Kidney capillary endothelial cell (primary cell): ENCODE measurements around the gene PSMD12.
A peak's percentile ranks its signal among the peaks of the same experiment; 100 is the strongest.
"Not testable (repeated sequence)": the region's sequence is repeated elsewhere in the genome, so short reads cannot be mapped to it uniquely, and the experiment has no call there.

Source experiments
- DNase-seq: peaks from one replicate; pipeline ENCODE4 v3.0.0-alpha.2; 2018; ENCODE audit warnings: low spot score

The PSMD12 gene

GRCh38 chr17:67366193-67367157 is at the start of gene PSMD12:
Gene PSMD12 (minus strand): TSS chr17:67366577. CDS start chr17:67366519, 58 bp downstream.
- DNase-seq = peak; percentile 89

- no peak for DNase-seq
These were observed 48.9 kb upstream of the PSMD12 start for GRCh38 chr17:67415291-67415690.

- DNase-seq = no peak
These were observed 48.2 kb upstream of the PSMD12 start for GRCh38 chr17:67414559-67414958.

GRCh38 chr17:67414130-67414529 is 47.8 kb upstream of the PSMD12 start:
- DNase-seq = no peak

GRCh38 chr17:67413388-67413787 is 47.0 kb upstream of the PSMD12 start:
- no peak for DNase-seq

- no peak for DNase-seq
These were observed 46.6 kb upstream of the PSMD12 start for GRCh38 chr17:67412941-67413340.

GRCh38 chr17:67412032-67412431 is 45.7 kb upstream of the PSMD12 start:
- no peak for DNase-seq

GRCh38 chr17:67411397-67411796 is 45.0 kb upstream of the PSMD12 start:
- DNase-seq = no peak

GRCh38 chr17:67408455-67408830 is 42.1 kb upstream of the PSMD12 start:
- DNase-seq = not testable (repeated sequence)

- DNase-seq = no peak
These were observed 37.1 kb upstream of the PSMD12 start for GRCh38 chr17:67403483-67403882.

- DNase-seq = no peak
These were observed 36.7 kb upstream of the PSMD12 start for GRCh38 chr17:67403065-67403464.

- no peak for DNase-seq
These were observed 35.5 kb upstream of the PSMD12 start for GRCh38 chr17:67401598-67402504.

- DNase-seq = no peak
These were observed 34.7 kb upstream of the PSMD12 start for GRCh38 chr17:67401106-67401505.

- no peak for DNase-seq
These were observed 33.8 kb upstream of the PSMD12 start for GRCh38 chr17:67400193-67400592.

GRCh38 chr17:67399676-67400075 is 33.3 kb upstream of the PSMD12 start:
- DNase-seq = no peak

- DNase-seq = no peak
These were observed 27.5 kb upstream of the PSMD12 start for GRCh38 chr17:67393809-67394397.

- no peak for DNase-seq
These were observed 25.7 kb upstream of the PSMD12 start for GRCh38 chr17:67392111-67392510.

- peak; percentile 95 for DNase-seq
These were observed 24.4 kb upstream of the PSMD12 start for GRCh38 chr17:67390646-67391361.

- DNase-seq = no peak
These were observed 23.7 kb upstream of the PSMD12 start for GRCh38 chr17:67390006-67390645.

- no peak for DNase-seq
These were observed 22.6 kb upstream of the PSMD12 start for GRCh38 chr17:67388986-67389385.

- not testable (repeated sequence) for DNase-seq
These were observed 22.2 kb upstream of the PSMD12 start for GRCh38 chr17:67388536-67388935.
